HL-60 (cell line): Measurements from ENCODE around the gene CCDC69.

ENCODE experiments used
- GABPA ChIP-seq: IDR thresholded peaks from 2 replicates; pipeline ENCODE4 v1.6.1; 2012; ENCODE audit warnings: low read depth
- POLR2AphosphoS5 ChIP-seq: IDR thresholded peaks from 2 replicates; pipeline ENCODE4 v1.6.1; 2012; ENCODE audit warnings: low read depth
- REST ChIP-seq: IDR thresholded peaks from 2 replicates; pipeline ENCODE4 v1.6.1; 2012; ENCODE audit warnings: low read depth; ENCODE audit not compliant: insufficient replicate concordance
- TF ChIP-seq, protein P1 (sequence below): IDR thresholded peaks from one replicate; pipeline ENCODE4 v1.5.1; 2011; ENCODE audit warnings: low read length, control low read depth, inconsistent platforms; ENCODE audit not compliant: insufficient read depth

GRCh38 chr5:151225071-151225470 lies 1.2 kb upstream of the CCDC69 start:
- TF ChIP-seq, protein P1, sequence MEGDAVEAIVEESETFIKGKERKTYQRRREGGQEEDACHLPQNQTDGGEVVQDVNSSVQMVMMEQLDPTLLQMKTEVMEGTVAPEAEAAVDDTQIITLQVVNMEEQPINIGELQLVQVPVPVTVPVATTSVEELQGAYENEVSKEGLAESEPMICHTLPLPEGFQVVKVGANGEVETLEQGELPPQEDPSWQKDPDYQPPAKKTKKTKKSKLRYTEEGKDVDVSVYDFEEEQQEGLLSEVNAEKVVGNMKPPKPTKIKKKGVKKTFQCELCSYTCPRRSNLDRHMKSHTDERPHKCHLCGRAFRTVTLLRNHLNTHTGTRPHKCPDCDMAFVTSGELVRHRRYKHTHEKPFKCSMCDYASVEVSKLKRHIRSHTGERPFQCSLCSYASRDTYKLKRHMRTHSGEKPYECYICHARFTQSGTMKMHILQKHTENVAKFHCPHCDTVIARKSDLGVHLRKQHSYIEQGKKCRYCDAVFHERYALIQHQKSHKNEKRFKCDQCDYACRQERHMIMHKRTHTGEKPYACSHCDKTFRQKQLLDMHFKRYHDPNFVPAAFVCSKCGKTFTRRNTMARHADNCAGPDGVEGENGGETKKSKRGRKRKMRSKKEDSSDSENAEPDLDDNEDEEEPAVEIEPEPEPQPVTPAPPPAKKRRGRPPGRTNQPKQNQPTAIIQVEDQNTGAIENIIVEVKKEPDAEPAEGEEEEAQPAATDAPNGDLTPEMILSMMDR, result no peak
- no peak for TF ChIP-seq POLR2AphosphoS5
- TF ChIP-seq GABPA, result no peak
- TF ChIP-seq REST, result no peak
